IPS-20b (cell line): ENCODE results near the gene MRGPRE.

Source experiments
- H3K27ac ChIP-seq: one replicate; pipeline ENCODE4 v1.5.1; 2013; ENCODE audit warnings: low read length
- H3K27me3 ChIP-seq: 2 replicates; pipeline ENCODE4 v1.6.1; 2013; ENCODE audit warnings: mild to moderate bottlenecking, low read length, inconsistent platforms; ENCODE audit not compliant: insufficient read depth
- H3K36me3 ChIP-seq: 2 replicates; pipeline ENCODE4 v1.6.1; 2013; ENCODE audit warnings: low read depth, mild to moderate bottlenecking, inconsistent platforms, low read length, moderate library complexity; ENCODE audit not compliant: insufficient read depth
- H3K4me1 ChIP-seq: 2 replicates; pipeline ENCODE4 v1.6.1; 2013; ENCODE audit warnings: mild to moderate bottlenecking, control low read depth, inconsistent platforms, low read length, moderate library complexity; ENCODE audit not compliant: insufficient read depth
- H3K4me3 ChIP-seq: 2 replicates; pipeline ENCODE4 v1.5.1; 2013; ENCODE audit warnings: mild to moderate bottlenecking, low read length, inconsistent platforms
- H3K9ac ChIP-seq: 2 replicates; pipeline ENCODE4 v1.6.1; 2013; ENCODE audit warnings: low read depth, mild to moderate bottlenecking, inconsistent platforms, low read length, moderate library complexity
- H3K9me3 ChIP-seq: 2 replicates; pipeline ENCODE4 v1.6.1; 2013; ENCODE audit warnings: mild to moderate bottlenecking, low read depth, low read length, inconsistent platforms; ENCODE audit not compliant: insufficient read depth

MRGPRE gene

DNA sequence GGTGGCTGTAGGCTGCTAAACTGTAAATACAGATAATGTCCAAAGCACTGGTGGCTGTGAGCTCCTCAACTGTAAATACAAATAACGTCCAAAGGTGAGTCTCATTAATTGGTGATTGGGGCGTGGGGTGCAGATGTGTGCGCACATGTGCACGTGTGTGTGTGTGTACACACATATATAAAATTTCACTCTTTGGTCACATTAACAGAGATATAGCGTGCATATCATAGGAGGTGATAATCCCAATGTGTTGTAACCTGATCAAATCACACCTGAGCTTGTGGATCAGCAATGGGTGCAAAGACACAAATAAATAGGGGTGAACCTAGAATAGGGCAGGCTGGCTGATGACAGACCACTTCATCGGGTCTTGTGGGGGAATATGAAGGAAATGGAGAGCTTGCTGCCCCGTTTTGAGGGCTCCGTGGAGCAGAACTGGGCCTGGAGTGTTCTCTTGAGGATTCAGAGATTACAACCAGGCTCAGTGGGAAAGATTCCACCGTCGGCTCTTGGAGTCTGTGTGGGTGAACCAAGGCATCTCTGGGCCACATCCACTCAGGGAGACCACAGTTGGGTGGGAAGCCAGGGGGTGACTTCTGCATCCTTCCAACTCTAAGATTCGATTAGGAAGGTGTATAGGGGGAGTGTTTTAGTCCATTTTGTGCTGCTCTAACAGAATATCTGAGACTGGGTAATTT lies 42.2 kb downstream of the MRGPRE start:
- peak overlapping the region; percentile 5 for H3K27ac ChIP-seq
- no peaks in the 10 kb centered on the region; the same call in 1 of the 2 replicates for H3K27me3 ChIP-seq
- peak overlapping the region; percentile 46; the same call in 1 of the 2 replicates for H3K4me3 ChIP-seq

DNA sequence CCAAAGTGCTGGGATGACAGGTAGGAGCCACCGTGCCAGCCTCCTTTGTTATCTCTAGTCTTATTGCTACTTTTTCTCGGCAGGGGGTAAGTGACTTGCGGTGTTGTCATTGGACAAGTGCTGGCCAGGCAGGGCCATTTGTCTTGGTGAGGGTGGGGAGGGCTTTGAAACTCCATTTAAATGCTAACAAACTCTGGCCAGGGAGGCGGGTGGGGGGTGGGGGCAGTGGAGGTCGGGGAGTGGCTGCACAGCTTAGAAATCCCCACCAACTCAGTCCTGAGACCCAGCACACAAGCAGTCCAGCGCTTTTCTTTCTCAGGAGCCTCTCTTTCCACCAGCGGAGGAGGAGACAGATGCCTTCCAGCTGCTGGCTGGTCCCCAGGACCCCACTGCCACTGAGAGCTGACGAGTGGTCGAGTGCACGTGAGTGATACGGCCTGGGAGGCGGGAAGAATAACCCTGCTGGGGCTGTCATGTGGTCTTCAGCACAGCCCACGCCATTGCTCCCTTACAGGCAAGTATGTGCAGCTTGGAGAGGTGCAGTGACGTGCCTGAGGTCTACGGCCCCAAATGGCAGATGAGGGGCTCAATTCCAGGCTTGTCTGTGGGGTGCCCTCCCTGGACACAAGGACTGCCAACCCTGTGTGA lies 42.9 kb downstream of the MRGPRE start:
- Histone ChIP-seq H3K4me1 (peaks cover 15% of the 10 kb centered on the region; the same call in 1 of the 2 replicates), H3K9me3 (no peaks in the 10 kb centered on the region), H3K27ac (peak overlapping the region; percentile 5), H3K27me3 (no peaks in the 10 kb centered on the region; the same call in 1 of the 2 replicates), H3K36me3 (no peaks in the 10 kb centered on the region), H3K4me3 (peak overlapping the region; percentile 46; the same call in 1 of the 2 replicates), H3K9ac (peak overlapping the region; percentile 35; the same call in 1 of the 2 replicates)

More for the DNA sequence above, 42.2 kb downstream of the MRGPRE start:
- Histone ChIP-seq H3K4me1 (peaks cover 15% of the 10 kb centered on the region; the same call in 1 of the 2 replicates), H3K36me3 (no peaks in the 10 kb centered on the region), H3K9ac (peak overlapping the region; percentile 35; the same call in 1 of the 2 replicates), H3K9me3 (no peaks in the 10 kb centered on the region)

DNA sequence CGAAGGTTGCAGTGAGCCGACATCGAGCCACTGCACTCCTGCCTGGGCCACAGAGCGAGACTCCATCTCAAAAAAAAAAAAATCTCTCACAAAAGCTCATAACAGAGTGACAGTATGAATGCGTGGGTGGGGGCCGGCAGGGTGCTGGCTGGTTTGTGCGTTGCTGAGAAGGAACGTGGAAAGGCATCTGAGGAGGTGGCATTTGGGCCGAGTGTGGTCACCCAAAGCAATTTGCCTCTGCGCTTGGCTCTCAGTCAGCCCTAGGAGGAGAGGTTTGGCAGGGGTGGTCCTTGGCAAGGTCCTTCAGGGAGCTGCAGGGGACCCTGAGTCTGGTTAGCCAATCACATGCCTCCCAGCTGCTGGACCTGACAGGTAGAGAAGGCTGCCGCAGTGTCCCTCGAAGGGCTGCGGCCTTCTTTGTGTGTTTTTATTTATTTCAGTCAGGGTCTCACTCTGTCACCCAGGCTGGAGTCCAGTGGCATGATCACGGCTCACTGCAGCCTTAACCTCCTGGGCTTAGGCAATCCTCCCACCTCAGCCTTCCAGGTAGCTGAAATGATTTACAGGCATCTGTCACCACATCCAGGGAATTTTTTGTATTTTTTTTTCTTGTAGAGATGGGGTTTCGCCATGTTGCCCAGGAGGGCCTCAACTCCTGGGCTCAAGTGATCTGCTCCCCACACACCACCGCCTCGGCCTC lies 43.6 kb downstream of the MRGPRE start:
- Histone ChIP-seq H3K4me3 (peak overlapping the region; percentile 21; the same call in 1 of the 2 replicates), H3K4me1 (peaks cover 15% of the 10 kb centered on the region; the same call in 1 of the 2 replicates), H3K9ac (peak overlapping the region; percentile 3; the same call in 1 of the 2 replicates), H3K36me3 (no peaks in the 10 kb centered on the region), H3K27ac (no peak overlapping the region), H3K27me3 (no peaks in the 10 kb centered on the region; the same call in 1 of the 2 replicates), H3K9me3 (no peaks in the 10 kb centered on the region)

DNA sequence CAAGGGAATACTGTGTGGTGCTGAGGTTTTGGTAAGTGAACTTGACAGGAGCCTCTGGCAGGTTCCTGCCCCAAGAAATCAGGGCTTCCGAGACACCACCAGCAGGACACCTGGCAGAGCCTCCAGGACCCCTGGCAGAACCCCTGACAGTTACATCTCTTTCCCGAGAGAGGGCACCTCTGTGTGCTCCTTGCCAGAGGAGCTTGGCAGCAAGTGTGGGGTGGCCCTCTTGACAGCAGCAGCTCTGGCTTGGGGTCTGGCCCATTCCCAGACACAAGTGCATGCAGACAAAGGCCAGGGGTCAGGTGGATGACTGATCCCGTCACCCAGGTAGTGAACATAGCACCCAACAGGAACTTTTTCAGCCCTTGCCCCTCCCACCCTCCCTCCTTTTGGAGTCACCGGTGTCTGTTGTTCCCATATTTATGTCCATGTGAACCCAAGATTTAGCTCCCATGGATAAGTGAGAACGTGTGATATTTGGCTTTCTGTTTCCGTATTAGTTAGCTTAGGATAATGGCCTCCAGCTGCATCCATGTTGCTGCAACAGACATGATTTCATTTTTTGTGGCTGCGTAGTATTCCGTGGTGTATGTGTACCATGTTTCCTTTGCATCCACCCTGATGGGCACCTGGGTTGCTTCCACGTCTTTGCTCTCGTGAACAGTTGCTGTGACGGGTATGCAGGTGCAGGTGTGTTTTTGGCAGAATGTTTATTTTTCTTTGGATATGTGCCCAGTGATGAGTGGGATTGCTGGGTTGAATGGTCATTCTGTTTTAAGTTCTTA lies 45.9 kb downstream of the MRGPRE start:
- Histone ChIP-seq H3K36me3 (no peaks in the 10 kb centered on the region), H3K4me3 (no peak overlapping the region), H3K9me3 (no peaks in the 10 kb centered on the region), H3K9ac (no peak overlapping the region), H3K27ac (no peak overlapping the region), H3K27me3 (no peaks in the 10 kb centered on the region; the same call in 1 of the 2 replicates), H3K4me1 (peaks cover 15% of the 10 kb centered on the region; the same call in 1 of the 2 replicates)

- Histone ChIP-seq H3K36me3 (no peaks in the 10 kb centered on the region), H3K4me3 (no peak overlapping the region), H3K27me3 (no peaks in the 10 kb centered on the region), H3K9ac (no peak overlapping the region), H3K4me1 (peaks cover 11% of the 10 kb centered on the region; the same call in 1 of the 2 replicates), H3K27ac (no peak overlapping the region), H3K9me3 (no peaks in the 10 kb centered on the region)
These were observed 47.4 kb downstream of the MRGPRE start for GRCh38 chr11:3184732-3185347.

- no peaks in the 10 kb centered on the region for H3K27me3 ChIP-seq
- H3K27ac ChIP-seq = no peak overlapping the region
- peaks cover 3% of the 10 kb centered on the region; the same call in 1 of the 2 replicates for H3K4me1 ChIP-seq
- H3K4me3 ChIP-seq = no peak overlapping the region
- no peaks in the 10 kb centered on the region for H3K36me3 ChIP-seq
- no peaks in the 10 kb centered on the region for H3K9me3 ChIP-seq
- no peak overlapping the region for H3K9ac ChIP-seq
These were observed 48.7 kb downstream of the MRGPRE start for GRCh38 chr11:3183523-3183922.

GRCh38 chr11:3182462-3182852 lies 49.8 kb downstream of the MRGPRE start:
- Histone ChIP-seq H3K36me3 (no peaks in the 10 kb centered on the region), H3K27me3 (no peaks in the 10 kb centered on the region), H3K4me3 (no peak overlapping the region), H3K27ac (no peak overlapping the region), H3K9me3 (no peaks in the 10 kb centered on the region), H3K4me1 (no peaks in the 10 kb centered on the region), H3K9ac (no peak overlapping the region)

DNA sequence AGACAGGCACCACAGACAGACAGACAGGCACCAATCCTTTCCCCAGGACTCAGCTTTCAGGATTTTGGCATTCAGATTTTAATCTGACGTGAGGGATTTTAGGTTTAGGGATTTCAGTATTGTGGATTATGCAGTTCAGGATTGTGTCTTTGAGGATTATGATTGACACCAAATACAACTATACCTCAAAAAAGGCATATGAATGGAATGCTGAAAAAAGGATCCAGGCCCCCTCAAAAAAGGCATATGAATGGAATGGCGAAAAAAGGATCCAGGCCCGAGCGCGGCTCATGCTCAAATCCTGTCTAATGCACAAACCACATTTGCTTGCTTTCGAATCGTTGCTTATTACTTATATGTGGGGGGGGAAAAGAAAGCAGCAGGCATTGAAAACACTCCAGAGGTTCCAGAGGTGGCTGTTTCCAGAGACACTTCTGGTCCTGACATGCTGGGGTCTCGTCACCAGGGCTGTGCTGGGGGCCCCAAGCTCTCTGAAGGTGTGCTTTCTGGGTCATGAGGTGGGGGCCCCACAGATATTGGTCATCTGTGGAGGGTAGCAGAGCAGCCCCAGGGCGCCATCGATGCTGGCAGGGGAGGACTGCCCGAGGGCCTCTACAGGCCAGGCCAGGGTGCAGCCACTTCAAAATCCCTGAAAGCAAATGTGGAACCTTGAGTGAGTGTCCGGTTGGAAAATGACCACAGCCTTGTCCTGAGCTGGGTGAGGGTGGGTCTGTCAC lies 50.3 kb downstream of the MRGPRE start:
- Histone ChIP-seq H3K27ac (no peak overlapping the region), H3K4me3 (no peak overlapping the region), H3K9me3 (0 out of 2 replicates have a peak, but pooled peaks cover 1% of the 10 kb centered on the region), H3K27me3 (no peaks in the 10 kb centered on the region), H3K36me3 (no peaks in the 10 kb centered on the region), H3K4me1 (no peaks in the 10 kb centered on the region), H3K9ac (no peak overlapping the region)

DNA sequence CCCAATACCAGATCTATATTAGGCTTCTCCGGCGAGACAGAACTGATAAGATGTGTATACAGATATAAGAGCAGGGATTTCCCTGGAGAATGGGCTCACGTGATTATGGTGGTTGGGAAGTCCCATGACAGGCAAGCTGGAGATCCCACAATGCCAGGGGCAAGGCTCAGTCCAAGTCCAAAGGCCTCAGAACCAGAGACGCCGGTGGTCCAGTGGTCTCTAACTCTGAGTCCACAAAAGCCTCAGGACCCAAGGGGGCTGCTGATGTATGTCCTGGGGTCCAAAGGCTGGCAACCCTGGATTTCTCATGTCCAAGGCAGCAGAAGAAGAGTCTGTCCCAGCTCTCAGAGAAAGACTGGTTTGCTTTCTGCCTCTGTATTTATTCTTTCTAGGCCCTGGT lies 51.3 kb downstream of the MRGPRE start:
- no peak overlapping the region for H3K27ac ChIP-seq
- no peaks in the 10 kb centered on the region for H3K4me1 ChIP-seq
- H3K9me3 ChIP-seq = peaks cover 10% of the 10 kb centered on the region; the same call in 1 of the 2 replicates
- no peak overlapping the region for H3K9ac ChIP-seq
- no peaks in the 10 kb centered on the region for H3K27me3 ChIP-seq
- no peak overlapping the region for H3K4me3 ChIP-seq
- H3K36me3 ChIP-seq = no peaks in the 10 kb centered on the region

DNA sequence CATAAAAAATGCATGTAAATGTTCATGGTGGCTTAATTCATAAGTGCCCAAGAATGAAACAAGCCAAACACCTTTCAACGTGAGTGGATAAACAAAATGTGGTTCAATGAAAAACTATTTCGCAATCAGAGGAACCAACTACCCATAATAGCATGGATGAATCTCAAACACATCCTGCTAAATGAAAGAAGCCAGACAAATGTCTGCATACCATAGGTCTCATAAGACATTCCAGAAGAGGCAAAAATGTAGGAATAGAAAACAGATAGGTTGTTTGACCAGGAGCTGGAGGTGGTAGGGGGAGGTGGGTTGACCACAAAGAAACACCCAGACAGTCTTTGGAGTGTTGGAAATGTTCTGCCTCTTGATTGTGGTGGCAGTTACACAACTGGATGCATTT lies 53.9 kb downstream of the MRGPRE start:
- H3K9ac ChIP-seq = no peak overlapping the region
- H3K27ac ChIP-seq = no peak overlapping the region

More for the DNA sequence above, 53.9 kb downstream of the MRGPRE start:
- H3K4me3 ChIP-seq = no peak overlapping the region
- peaks cover 10% of the 10 kb centered on the region; the same call in 1 of the 2 replicates for H3K9me3 ChIP-seq
- H3K27me3 ChIP-seq = no peaks in the 10 kb centered on the region
- no peaks in the 10 kb centered on the region for H3K36me3 ChIP-seq
- no peaks in the 10 kb centered on the region for H3K4me1 ChIP-seq
